Hematopoietic multipotent progenitor cell treated with erythropoietin and hydrocortisone succinate and interleukin-3 and kit ligand, for 4 days (in vitro differentiated cells): Measurements from ENCODE around the gene FARSB.

Experiments used
- DNase-seq: peaks from one replicate; pipeline ENCODE4 v3.0.0-alpha.2; 2015

FARSB gene

GRCh38 chr2:222545823-222546795 lies 109.8 kb downstream of the FARSB start:
- no peak for DNase-seq

- DNase-seq = no peak
Measured at GRCh38 chr2:222544661-222545060, 111.2 kb downstream of the FARSB start.

GRCh38 chr2:222538535-222538934 lies 117.4 kb downstream of the FARSB start:
- DNase-seq = no peak

GRCh38 chr2:222535477-222535876 lies 120.4 kb downstream of the FARSB start:
- no peak for DNase-seq

GRCh38 chr2:222532315-222532714 lies 123.6 kb downstream of the FARSB start:
- no peak for DNase-seq

- no peak for DNase-seq
Measured at GRCh38 chr2:222526480-222527277, 129.2 kb downstream of the FARSB start.

GRCh38 chr2:222525811-222526210 lies 130.1 kb downstream of the FARSB start:
- DNase-seq = no peak

GRCh38 chr2:222523783-222524544 lies 131.9 kb downstream of the FARSB start:
- no peak for DNase-seq

- DNase-seq = no peak
Measured at GRCh38 chr2:222522082-222522481, 133.8 kb downstream of the FARSB start.

- no peak for DNase-seq
Measured at GRCh38 chr2:222521099-222521498, 134.8 kb downstream of the FARSB start.
